Body of pancreas (tissue), 4 donors: ENCODE data around the gene MEA1. TPM values are rescaled to one million over a fixed set of nuclear protein-coding genes. Genes with fewer than 3 reads are reported as not detected.

Experiments used
- ATAC-seq: fragments of 150-250 bp; one replicate; pipeline ENCODE4 v1.9.1; 2016
- DNase-seq, 4 donors: peaks; one replicate each; pipeline ENCODE4 v3.0.0-alpha.2; 2019
- H3K27ac ChIP-seq, 4 donors: fragments of 200-600 bp; sonication (generic); 1 replicate in 3 of 4; 2 replicates in 1 of 4; pipeline versions ENCODE4 v1.5.1 to v1.6.1; 2016 to 2019; ENCODE audit warnings: mild to moderate bottlenecking in 1 of 4, mixed read lengths in 1 of 4, moderate library complexity in 1 of 4
- H3K27me3 ChIP-seq, 2 donors: fragments of 200-600 bp; sonication (generic); one replicate each; pipeline ENCODE4 v1.6.0; 2016; ENCODE audit warnings: mild to moderate bottlenecking in 1 of 2
- H3K36me3 ChIP-seq, 2 donors: fragments of 200-600 bp; sonication (generic); replicated peaks in 1 of 2; 2 replicates each; pipeline ENCODE4 v1.5.1; 2016; ENCODE audit warnings: low read depth in 2 of 2; ENCODE audit not compliant: insufficient read depth in 1 of 2
- H3K4me1 ChIP-seq: fragments of 200-600 bp; sonication (generic); one replicate; pipeline ENCODE4 v1.6.0; 2016
- H3K4me3 ChIP-seq, 2 donors: fragments of 200-600 bp; sonication (generic); 1 replicate in 1 of 2; 2 replicates in 1 of 2; pipeline ENCODE4 v1.5.1; 2016 to 2019
- H3K9me3 ChIP-seq, 3 donors: fragments of 200-600 bp; sonication (generic); 1 replicate in 2 of 3; 2 replicates in 1 of 3; pipeline ENCODE4 v1.5.1; 2016
- POLR2A ChIP-seq, 3 donors: fragments of 450-650 bp; IDR thresholded peaks; one replicate each; pipeline ENCODE4 v1.6.1; 2016; ENCODE audit warnings: antibody characterized with exemption in 3 of 3, mild to moderate bottlenecking in 2 of 3
- WGBS, 2 donors: methylation state at CpG; one replicate each; pipeline ENCODE4 v1.1.5; 2017; 5-methylcytosine and 5-hydroxymethylcytosine counted together
- intact Hi-C: fragments of 100-400 bp; cut with DNase I; formaldehyde crosslinking; loops from one replicate; pipeline ENCODE4 v1.15.1; 2023
- total RNA-seq, 2 donors: library from RNA; depleted of rRNA; stranded (reverse); fragments of >200 nt; gene quantifications; one replicate each; pipeline ENCODE4 v1.1.0, GENCODE V29; 2016
- TF ChIP-seq, protein P1 (sequence below), 7 experiments: fragments of 450-650 bp in 4 of 7; fragments of 200-600 bp in 3 of 7; sonication (generic) in 3 of 7; IDR thresholded peaks; one replicate each; pipeline ENCODE4 v1.5.1; 2016 to 2019; ENCODE audit warnings: antibody characterized with exemption in 7 of 7

Gene MEA1
- total RNA-seq, 2 donors from 2014 or later = 17.5 to 32.9 TPM

GRCh38 chr6:43040542-43041257, 27.0 kb upstream of the MEA1 start:
- Histone ChIP-seq H3K27ac (no peak overlapping the region), H3K27me3 (no peaks in the 10 kb centered on the region), H3K36me3 (peaks cover 0 to 55% of the 10 kb centered on the region in 2 donors), H3K4me1 (no peaks in the 10 kb centered on the region), H3K4me3 (no peak overlapping the region), H3K9me3 (no peaks in the 10 kb centered on the region)
- 94 to 95% methylated on average over 10 to 18 of the region's 18 CpGs for WGBS, 2 donors
- intact Hi-C loops = no loop called here
- no peak for ATAC-seq
- no peak for DNase-seq
- TF ChIP-seq, protein P1, sequence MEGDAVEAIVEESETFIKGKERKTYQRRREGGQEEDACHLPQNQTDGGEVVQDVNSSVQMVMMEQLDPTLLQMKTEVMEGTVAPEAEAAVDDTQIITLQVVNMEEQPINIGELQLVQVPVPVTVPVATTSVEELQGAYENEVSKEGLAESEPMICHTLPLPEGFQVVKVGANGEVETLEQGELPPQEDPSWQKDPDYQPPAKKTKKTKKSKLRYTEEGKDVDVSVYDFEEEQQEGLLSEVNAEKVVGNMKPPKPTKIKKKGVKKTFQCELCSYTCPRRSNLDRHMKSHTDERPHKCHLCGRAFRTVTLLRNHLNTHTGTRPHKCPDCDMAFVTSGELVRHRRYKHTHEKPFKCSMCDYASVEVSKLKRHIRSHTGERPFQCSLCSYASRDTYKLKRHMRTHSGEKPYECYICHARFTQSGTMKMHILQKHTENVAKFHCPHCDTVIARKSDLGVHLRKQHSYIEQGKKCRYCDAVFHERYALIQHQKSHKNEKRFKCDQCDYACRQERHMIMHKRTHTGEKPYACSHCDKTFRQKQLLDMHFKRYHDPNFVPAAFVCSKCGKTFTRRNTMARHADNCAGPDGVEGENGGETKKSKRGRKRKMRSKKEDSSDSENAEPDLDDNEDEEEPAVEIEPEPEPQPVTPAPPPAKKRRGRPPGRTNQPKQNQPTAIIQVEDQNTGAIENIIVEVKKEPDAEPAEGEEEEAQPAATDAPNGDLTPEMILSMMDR (IDR thresholded peaks at IDR 0.05) = no peak
- no peak for TF ChIP-seq POLR2A (IDR thresholded peaks at IDR 0.05)

- H3K27ac ChIP-seq = no peak overlapping the region
- no peaks in the 10 kb centered on the region for H3K9me3 ChIP-seq
- DNase-seq (no peak), ATAC-seq (no peak)
- peaks cover 0 to 44% of the 10 kb centered on the region in 2 donors for H3K36me3 ChIP-seq
- H3K27me3 ChIP-seq = no peaks in the 10 kb centered on the region
- 76 to 79% methylated on average over 8 to 9 of the region's 9 CpGs for WGBS, 2 donors
- intact Hi-C loops = no loop called here
- H3K4me3 ChIP-seq = no peak overlapping the region
- H3K4me1 ChIP-seq = no peaks in the 10 kb centered on the region
- TF ChIP-seq, protein P1 (IDR thresholded peaks at IDR 0.05) = no peak
These were observed 25.0 kb upstream of the MEA1 start for GRCh38 chr6:43038727-43039126.

DNA sequence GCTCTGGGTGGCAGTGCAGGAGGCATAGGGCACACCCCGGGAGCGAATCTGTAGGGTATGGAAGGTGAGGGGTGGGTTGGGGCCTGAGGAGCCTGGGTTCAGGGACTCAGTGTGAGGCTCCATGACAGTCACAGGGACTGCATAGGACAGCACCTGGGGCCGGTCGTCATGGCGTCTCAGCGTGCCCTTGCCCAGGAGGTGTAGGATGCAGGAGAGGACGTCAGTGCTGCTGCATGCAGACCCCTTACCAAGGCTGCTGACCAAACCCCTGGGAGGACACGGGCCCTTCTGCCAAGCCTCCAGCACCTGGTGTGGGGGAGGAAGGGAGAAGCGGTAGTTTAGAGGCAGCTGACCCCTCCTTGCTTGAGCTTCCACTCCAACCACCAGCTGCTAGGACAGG, 24.0 kb upstream of the MEA1 start:
- no peaks in the 10 kb centered on the region for H3K4me1 ChIP-seq
- TF ChIP-seq, protein P1 (IDR thresholded peaks at IDR 0.05) = no peak
- TF ChIP-seq POLR2A (IDR thresholded peaks at IDR 0.05) = no peak
- H3K27me3 ChIP-seq = no peaks in the 10 kb centered on the region
- ATAC-seq = no peak
- H3K4me3 ChIP-seq = no peak overlapping the region
- WGBS, 2 donors = 87 to 100% methylated on average over 6 to 9 of the region's 9 CpGs
- no peak overlapping the region for H3K27ac ChIP-seq
- peaks cover 0 to 37% of the 10 kb centered on the region in 2 donors for H3K36me3 ChIP-seq
- H3K9me3 ChIP-seq = no peaks in the 10 kb centered on the region
- intact Hi-C loops = no loop called here
- no peak for DNase-seq

GRCh38 chr6:43037197-43037596, 23.5 kb upstream of the MEA1 start:
- WGBS, 2 donors = 89 to 100% methylated on average over 1 to 5 of the region's 5 CpGs
- Histone ChIP-seq H3K4me3 (no peak overlapping the region), H3K9me3 (no peaks in the 10 kb centered on the region), H3K27me3 (no peaks in the 10 kb centered on the region), H3K36me3 (peaks cover 0 to 34% of the 10 kb centered on the region in 2 donors), H3K4me1 (no peaks in the 10 kb centered on the region), H3K27ac (no peak overlapping the region)
- ATAC-seq (no peak), DNase-seq (no peak)
- TF ChIP-seq, protein P1 (IDR thresholded peaks at IDR 0.05) = no peak
- TF ChIP-seq POLR2A (IDR thresholded peaks at IDR 0.05) = no peak
- intact Hi-C loops = no loop called here

DNA sequence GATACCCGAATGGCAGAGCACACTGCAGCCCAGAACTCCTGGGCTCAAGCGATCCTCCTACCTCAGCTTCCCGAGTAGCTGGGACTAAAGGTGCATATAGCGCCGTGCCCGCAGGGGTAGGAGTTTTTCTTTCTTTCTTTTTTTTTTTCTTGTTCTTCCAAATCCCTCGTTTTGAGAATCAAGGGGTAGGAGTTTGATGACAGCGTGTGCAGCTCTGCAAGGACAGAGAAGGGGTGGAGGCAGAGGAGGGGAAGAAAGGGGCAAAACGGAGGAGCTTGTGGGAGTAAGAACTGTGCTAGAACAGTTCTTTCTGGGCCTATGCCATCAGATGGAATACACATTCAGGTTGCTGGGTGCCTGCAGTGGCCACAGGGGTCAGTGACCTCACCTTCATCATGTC, 23.0 kb upstream of the MEA1 start:
- no peaks in the 10 kb centered on the region for H3K9me3 ChIP-seq
- H3K36me3 ChIP-seq = peaks cover 0 to 32% of the 10 kb centered on the region in 2 donors
- no peak for TF ChIP-seq POLR2A (IDR thresholded peaks at IDR 0.05)
- TF ChIP-seq, protein P1 (IDR thresholded peaks at IDR 0.05) = no peak
- H3K4me1 ChIP-seq = no peaks in the 10 kb centered on the region
- 89 to 94% methylated on average over 8 to 9 of the region's 9 CpGs for WGBS, 2 donors
- ATAC-seq (no peak), DNase-seq (no peak)
- H3K4me3 ChIP-seq = no peak overlapping the region
- H3K27me3 ChIP-seq = no peaks in the 10 kb centered on the region
- intact Hi-C loops = no loop called here
- no peak overlapping the region for H3K27ac ChIP-seq
